ENCODE data around the gene TSPAN10. TPM values are rescaled to one million over a fixed set of nuclear protein-coding genes. Genes with fewer than 3 reads are reported as not detected.

The TSPAN10 gene
- total RNA-seq, 1 donor from 2014 or later = 2.9 TPM

- no peak for DNase-seq (ENCODE audit: low spot score in 2 of 2, unreplicated experiment in 2 of 2)
- H3K27me3 Mint-ChIP-seq (ENCODE audit: low read depth) = no peaks in the 10 kb centered on the region
- peaks cover 3% of the 10 kb centered on the region for H3K36me3 Mint-ChIP-seq
- no peak for TF ChIP-seq CTCF (IDR thresholded peaks at IDR 0.05; ENCODE audit: unreplicated experiment)
- no peaks in the 10 kb centered on the region for H3K9me3 Mint-ChIP-seq
- peak overlapping the region; percentile 60 for H3K27ac Mint-ChIP-seq
- H3K4me1 Mint-ChIP-seq = peaks cover 17% of the 10 kb centered on the region
- peak overlapping the region; percentile 46 for H3K4me3 Mint-ChIP-seq
Measured at GRCh38 chr17:81638683-81639082, 1.7 kb downstream of the TSPAN10 start.

GRCh38 chr17:81640011-81640410 is 3.0 kb downstream of the TSPAN10 start:
- no peak overlapping the region for H3K27ac Mint-ChIP-seq
- no peak for DNase-seq (ENCODE audit: low spot score in 2 of 2, unreplicated experiment in 2 of 2)
- peaks cover 3% of the 10 kb centered on the region for H3K36me3 Mint-ChIP-seq

GRCh38 chr17:81641825-81642489 is 5.0 kb downstream of the TSPAN10 start:
- Mint-ChIP-seq H3K36me3 (peaks cover 2% of the 10 kb centered on the region), H3K27ac (no peak overlapping the region), H3K4me3 (no peak overlapping the region), H3K4me1 (peaks cover 7% of the 10 kb centered on the region), H3K9me3 (no peaks in the 10 kb centered on the region), H3K27me3 (ENCODE audit: low read depth) (no peaks in the 10 kb centered on the region)
- no peak for TF ChIP-seq CTCF (IDR thresholded peaks at IDR 0.05; ENCODE audit: unreplicated experiment)
- no peak for DNase-seq (ENCODE audit: low spot score in 2 of 2, unreplicated experiment in 2 of 2)

More at GRCh38 chr17:81640011-81640410, 3.0 kb downstream of the TSPAN10 start:
- H3K9me3 Mint-ChIP-seq = no peaks in the 10 kb centered on the region
- TF ChIP-seq CTCF (IDR thresholded peaks at IDR 0.05; ENCODE audit: unreplicated experiment) = no peak
- H3K4me3 Mint-ChIP-seq = no peak overlapping the region
- no peaks in the 10 kb centered on the region for H3K27me3 Mint-ChIP-seq (ENCODE audit: low read depth)
- peaks cover 17% of the 10 kb centered on the region for H3K4me1 Mint-ChIP-seq

GRCh38 chr17:81644496-81644895 is 7.5 kb downstream of the TSPAN10 start:
- Mint-ChIP-seq H3K9me3 (no peaks in the 10 kb centered on the region), H3K4me1 (no peaks in the 10 kb centered on the region), H3K36me3 (peaks cover 2% of the 10 kb centered on the region), H3K27ac (no peak overlapping the region), H3K27me3 (ENCODE audit: low read depth) (no peaks in the 10 kb centered on the region), H3K4me3 (no peak overlapping the region)
- no peak for DNase-seq (ENCODE audit: low spot score in 2 of 2, unreplicated experiment in 2 of 2)
- TF ChIP-seq CTCF (IDR thresholded peaks at IDR 0.05; ENCODE audit: unreplicated experiment) = no peak

- peaks cover 2% of the 10 kb centered on the region for H3K36me3 Mint-ChIP-seq
- H3K27me3 Mint-ChIP-seq (ENCODE audit: low read depth) = no peaks in the 10 kb centered on the region
- H3K4me1 Mint-ChIP-seq = no peaks in the 10 kb centered on the region
- DNase-seq (ENCODE audit: low spot score in 2 of 2, unreplicated experiment in 2 of 2) = no peak
- no peaks in the 10 kb centered on the region for H3K9me3 Mint-ChIP-seq
- H3K4me3 Mint-ChIP-seq = no peak overlapping the region
- no peak overlapping the region for H3K27ac Mint-ChIP-seq
- no peak for TF ChIP-seq CTCF (IDR thresholded peaks at IDR 0.05; ENCODE audit: unreplicated experiment)
Measured at GRCh38 chr17:81644976-81645952, 8.3 kb downstream of the TSPAN10 start.

Measured in mesothelial cell of epicardium (in vitro differentiated cells).